MM.1S (cell line): Measurements from ENCODE around the gene MRE11.

Experiments
- CTCF ChIP-seq: fragments of 300-600 bp; sonication (generic); IDR thresholded peaks from 2 replicates; pipeline ENCODE4 v1.5.1; 2016; ENCODE audit warnings: antibody characterized with exemption, low read length, mixed read lengths
- EZH2 ChIP-seq: fragments of 300-600 bp; sonication (generic); optimal IDR thresholded peaks from 2 replicates; pipeline ENCODE3; 2017; ENCODE audit warnings: low read depth, mild to moderate bottlenecking, antibody characterized with exemption, low read length, mixed read lengths
- EZH2phosphoT487 ChIP-seq: fragments of 300-600 bp; sonication (generic); IDR thresholded peaks from 2 replicates; pipeline ENCODE4 v1.6.1; 2018; ENCODE audit warnings: antibody characterized with exemption, low read length

DNA sequence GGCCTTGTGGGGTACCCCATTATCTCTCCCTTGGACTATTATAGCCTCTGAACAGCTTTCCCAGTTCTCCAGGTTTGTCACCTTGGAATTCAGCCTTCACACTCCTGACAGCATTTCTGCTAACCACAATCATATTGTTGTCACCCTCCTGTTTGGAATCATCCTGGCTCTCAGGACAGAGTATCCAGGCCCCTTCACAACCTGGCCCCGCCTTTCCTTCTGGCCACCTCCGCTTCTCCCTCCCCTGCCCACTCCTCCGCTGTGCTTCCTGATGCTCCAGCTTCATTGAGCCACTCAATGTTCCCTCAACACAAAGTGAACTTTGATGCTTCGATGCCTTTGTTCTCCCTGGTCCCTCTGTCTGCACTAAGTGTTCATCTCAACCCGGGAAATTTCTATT is 95.5 kb downstream of the MRE11 start:
- no peak for TF ChIP-seq CTCF
- TF ChIP-seq EZH2 = no peak
- no peak for TF ChIP-seq EZH2phosphoT487
